Measurements from ENCODE around the gene CAPN13.

DNA sequence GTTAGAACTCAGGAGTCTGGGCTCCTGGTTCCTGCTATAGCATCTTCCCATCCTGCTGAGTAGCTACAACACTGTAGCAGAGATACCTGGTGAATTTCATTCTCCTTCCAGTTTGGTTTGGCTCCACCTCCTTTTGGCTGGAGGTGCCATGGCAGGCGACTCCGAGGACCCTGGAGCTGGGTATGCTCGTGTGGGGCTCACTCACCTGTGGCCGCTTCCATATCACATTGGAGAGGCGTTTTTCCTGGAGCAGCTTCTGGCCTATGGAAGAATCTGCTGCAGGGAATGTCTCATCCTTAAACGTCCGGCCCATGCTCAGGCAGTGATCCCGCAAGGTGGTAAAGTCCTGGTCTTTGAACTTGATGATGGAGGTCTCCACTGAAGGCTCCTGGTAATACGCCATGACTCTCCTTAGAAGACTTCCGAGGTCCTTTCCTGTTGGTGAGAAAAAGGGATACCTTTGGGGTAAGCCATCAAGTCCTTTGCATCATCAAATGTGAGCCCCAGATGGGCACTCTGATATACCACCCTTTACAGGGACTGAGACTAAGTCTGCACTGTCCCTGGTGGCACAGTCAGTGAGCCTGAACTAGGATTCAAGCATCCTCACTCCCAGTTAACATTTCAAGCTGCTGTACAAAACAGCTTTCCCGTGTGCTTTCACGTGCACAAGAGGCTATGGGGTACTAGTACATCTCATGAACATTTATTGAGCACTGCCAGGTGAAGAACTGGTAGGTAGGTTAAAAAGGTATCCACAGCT, 20.1 kb downstream of the CAPN13 start:
- TF ChIP-seq CTCF (IDR thresholded peaks at IDR 0.05) (no peak), EZH2 (IDR thresholded peaks at IDR 0.05) (no peak)
